Keratinocyte (primary cell): ENCODE data around the gene BIN2. TPM values are rescaled to one million over a fixed set of nuclear protein-coding genes. Genes with fewer than 3 reads are reported as not detected.

ENCODE experiments used
- DNase-seq: peaks from one replicate; pipeline ENCODE4 v3.0.0-alpha.2; 2011; ENCODE audit warnings: low read depth, missing footprints, low spot score
- FAIRE-seq: peaks from 2 replicates; lab custom pipeline; 2011; peaks lifted over from hg19 to GRCh38; lab: Jason Lieb, UNC
- H2AFZ ChIP-seq: 2 replicates; pipeline ENCODE4 v1.6.0; 2012; ENCODE audit warnings: low read length, control low read depth, inconsistent platforms; ENCODE audit not compliant: control insufficient read depth
- H3K27ac ChIP-seq: 2 replicates; pipeline ENCODE4 v1.5.1; 2011; ENCODE audit warnings: low read length; ENCODE audit not compliant: control insufficient read depth, insufficient read depth
- H3K27me3 ChIP-seq: 3 replicates; pipeline ENCODE4 v1.6.0; 2011; ENCODE audit warnings: low read length; ENCODE audit not compliant: control insufficient read depth, insufficient read depth; ENCODE audit errors: extremely low read depth
- H3K36me3 ChIP-seq, 2 experiments: 2 replicates in 1 of 2; 3 replicates in 1 of 2; pipeline ENCODE4 v1.5.1; 2011; ENCODE audit warnings: low read length in 2 of 2, mild to moderate bottlenecking in 1 of 2; ENCODE audit not compliant: control insufficient read depth in 2 of 2, insufficient read depth in 2 of 2; ENCODE audit errors: extremely low read depth in 1 of 2
- H3K4me1 ChIP-seq: 3 replicates; pipeline ENCODE4 v1.5.1; 2011; ENCODE audit warnings: low read length; ENCODE audit not compliant: control insufficient read depth, insufficient read depth; ENCODE audit errors: extremely low read depth
- H3K4me2 ChIP-seq: 3 replicates; pipeline ENCODE4 v1.6.0; 2011; ENCODE audit warnings: low read depth, low read length; ENCODE audit not compliant: control insufficient read depth, insufficient read depth; ENCODE audit errors: extremely low read depth
- H3K4me3 ChIP-seq, 3 experiments: fragments of 200-600 bp in 1 of 3; sonication (generic) in 1 of 3; 2 replicates in 2 of 3; 3 replicates in 1 of 3; pipeline ENCODE4 v1.5.1; 2011 to 2016; ENCODE audit warnings: low read length in 3 of 3, mild to moderate bottlenecking in 3 of 3, control low read depth in 2 of 3, inconsistent platforms in 1 of 3, low read depth in 1 of 3, mixed read lengths in 1 of 3, mixed run types in 1 of 3, moderate library complexity in 1 of 3; ENCODE audit not compliant: control insufficient read depth in 2 of 3, insufficient read depth in 2 of 3; ENCODE audit errors: extremely low read depth in 1 of 3
- H3K79me2 ChIP-seq: 2 replicates; pipeline ENCODE4 v1.6.0; 2012; ENCODE audit warnings: low read length; ENCODE audit not compliant: control insufficient read depth, insufficient read depth
- H3K9ac ChIP-seq: 3 replicates; pipeline ENCODE4 v1.6.0; 2011; ENCODE audit warnings: low read length; ENCODE audit not compliant: control insufficient read depth, insufficient read depth; ENCODE audit errors: extremely low read depth
- H3K9me1 ChIP-seq: 3 replicates; pipeline ENCODE4 v1.6.0; 2011; ENCODE audit warnings: low read length; ENCODE audit not compliant: control insufficient read depth, insufficient read depth; ENCODE audit errors: extremely low read depth
- H3K9me3 ChIP-seq: 2 replicates; pipeline ENCODE4 v1.5.1; 2012; ENCODE audit warnings: low read depth, low read length; ENCODE audit not compliant: control insufficient read depth
- H4K20me1 ChIP-seq: 3 replicates; pipeline ENCODE4 v1.6.0; 2011; ENCODE audit warnings: low read length; ENCODE audit not compliant: control insufficient read depth, insufficient read depth; ENCODE audit errors: extremely low read depth
- CTCF ChIP-seq, 3 experiments: IDR thresholded peaks in 1 of 3; conservative IDR thresholded peaks in 1 of 3; optimal IDR thresholded peaks in 1 of 3; 2 replicates in 2 of 3; 3 replicates in 1 of 3; pipeline versions ENCODE3 to v1.5.1; 2011; ENCODE audit warnings: low read length in 3 of 3, mild to moderate bottlenecking in 3 of 3, moderate library complexity in 2 of 3, control low read depth in 1 of 3, inconsistent platforms in 1 of 3; ENCODE audit not compliant: insufficient read depth in 2 of 3; ENCODE audit errors: extremely low read depth in 1 of 3
- EZH2 ChIP-seq: IDR thresholded peaks from one replicate; pipeline ENCODE4 v1.6.1; 2012; ENCODE audit warnings: inconsistent platforms, mild to moderate bottlenecking, low read length, moderate library complexity
- dilution Hi-C: fragments of 300-500 bp; cut with MboI; formaldehyde crosslinking; loops from one replicate; pipeline ENCODE4 v1.7.0; 2020; ENCODE audit warnings: low sequenced_read_pairs; ENCODE audit not compliant: extremely low pct_ligation_motif_present
- polyA plus RNA-seq, 5 experiments: library from polyadenylated mRNA; depleted of rRNA in 3 of 5; stranded (reverse) in 3 of 5; stranded (forward) in 1 of 5; unstranded in 1 of 5; fragments of >200 nt; gene quantifications; 1 replicate in 1 of 5; 2 replicates in 3 of 5; 3 replicates in 1 of 5; pipeline versions ENCODE4 v1.2.1 to v1.2.3, GENCODE V29; 2011 to 2012; ENCODE audit warnings: missing spikeins in 2 of 5, low read depth in 1 of 5, low replicate concordance in 1 of 5

Gene BIN2
- polyA plus RNA-seq, 1 donor (not counting 4 experiments of a cell fraction or from before 2014, with no cell fraction given) = not detected

GRCh38 chr12:51368640-51369517, 44.9 kb upstream of the BIN2 start:
- no peak for DNase-seq
- Histone ChIP-seq H4K20me1 (peaks cover 3% of the 10 kb centered on the region), H3K9me3 (no peaks in the 10 kb centered on the region), H2AFZ (no peak overlapping the region), H3K9me1 (no peaks in the 10 kb centered on the region), H3K36me3 (peaks cover 18 to 33% of the 10 kb centered on the region in 2 experiments), H3K27me3 (no peaks in the 10 kb centered on the region), H3K9ac (no peak overlapping the region), H3K4me2 (no peak overlapping the region), H3K4me1 (peaks cover 31% of the 10 kb centered on the region), H3K4me3 (no peak overlapping the region), H3K27ac (no peak overlapping the region), H3K79me2 (peaks cover 5% of the 10 kb centered on the region)
- TF ChIP-seq CTCF (optimal IDR thresholded peaks at IDR 0.05 in 1 of 3, IDR thresholded peaks at IDR 0.05 in 1 of 3, conservative IDR thresholded peaks at IDR 0.05 in 1 of 3; ENCODE audit: extremely low read depth in 1 of 3, insufficient read depth in 2 of 3, low read length in 3 of 3) (no peak), EZH2 (no peak)
- dilution Hi-C loops = no loop called here
- no peak for FAIRE-seq

GRCh38 chr12:51365276-51365675, 41.3 kb upstream of the BIN2 start:
- Histone ChIP-seq H3K79me2 (peaks cover 5% of the 10 kb centered on the region), H3K9ac (no peak overlapping the region), H3K27ac (no peak overlapping the region), H3K9me1 (no peaks in the 10 kb centered on the region), H3K4me1 (peaks cover 12% of the 10 kb centered on the region), H3K9me3 (no peaks in the 10 kb centered on the region), H3K4me2 (no peak overlapping the region), H3K4me3 (no peak overlapping the region), H3K36me3 (peaks cover 35 to 37% of the 10 kb centered on the region in 2 experiments), H4K20me1 (peaks cover 3% of the 10 kb centered on the region), H2AFZ (no peak overlapping the region), H3K27me3 (no peaks in the 10 kb centered on the region)
- no peak for DNase-seq
- dilution Hi-C loops = no loop called here
- no peak for FAIRE-seq
- TF ChIP-seq EZH2 = no peak
- no peak for TF ChIP-seq CTCF (optimal IDR thresholded peaks at IDR 0.05 in 1 of 3, IDR thresholded peaks at IDR 0.05 in 1 of 3, conservative IDR thresholded peaks at IDR 0.05 in 1 of 3; ENCODE audit: extremely low read depth in 1 of 3, insufficient read depth in 2 of 3, low read length in 3 of 3)
